Uterus (tissue), 4 donors: Measurements from ENCODE around the gene IRF2. TPM values are rescaled to one million over a fixed set of nuclear protein-coding genes. Genes with fewer than 3 reads are reported as not detected.

Source experiments
- DNase-seq, 2 donors: peaks; one replicate each; pipeline ENCODE4 v3.0.0-alpha.2; 2019 to 2020
- H3K27ac ChIP-seq, 2 donors: fragments of 200-600 bp; sonication (generic); 1 replicate in 1 of 2; 2 replicates in 1 of 2; pipeline ENCODE4 v1.5.1; 2016 to 2018
- H3K27me3 ChIP-seq, 2 donors: fragments of 200-600 bp; sonication (generic); one replicate each; pipeline ENCODE4 v1.5.1; 2018 to 2019; ENCODE audit warnings: control low read depth in 1 of 2
- H3K36me3 ChIP-seq, 2 donors: fragments of 200-600 bp; sonication (generic); one replicate each; pipeline ENCODE4 v1.5.1; 2019; ENCODE audit warnings: control low read depth in 1 of 2
- H3K4me1 ChIP-seq, 2 donors: fragments of 200-600 bp; sonication (generic); one replicate each; pipeline ENCODE4 v1.5.1; 2018 to 2019; ENCODE audit warnings: control low read depth in 1 of 2
- H3K4me3 ChIP-seq, 2 donors: fragments of 200-600 bp; sonication (generic); 1 replicate in 1 of 2; 2 replicates in 1 of 2; pipeline ENCODE4 v1.5.1; 2018 to 2019; ENCODE audit warnings: mild to moderate bottlenecking in 1 of 2
- H3K9me3 ChIP-seq, 2 donors: fragments of 200-600 bp; sonication (generic); one replicate each; pipeline ENCODE4 v1.5.1; 2019; ENCODE audit warnings: control low read depth in 1 of 2
- CTCF ChIP-seq, 4 experiments: fragments of 200-600 bp in 2 of 4; fragments of 450-650 bp in 2 of 4; sonication (generic) in 2 of 4; IDR thresholded peaks; one replicate each; pipeline ENCODE4 v1.5.1; 2016 to 2019; ENCODE audit warnings: antibody characterized with exemption in 4 of 4, mild to moderate bottlenecking in 2 of 4, moderate library complexity in 1 of 4
- POLR2A ChIP-seq, 2 donors: fragments of 450-650 bp; IDR thresholded peaks; one replicate each; pipeline ENCODE4 v1.6.1; 2016; ENCODE audit warnings: antibody characterized with exemption in 2 of 2, mild to moderate bottlenecking in 1 of 2, moderate library complexity in 1 of 2
- intact Hi-C: fragments of 100-400 bp; cut with DNase I; formaldehyde crosslinking; loops from one replicate; pipeline ENCODE4 v1.15.1; 2023; ENCODE audit warnings: low total_unique reads
- total RNA-seq, 4 donors: library from RNA; depleted of rRNA in 3 of 4; stranded (reverse); fragments of >200 nt in 3 of 4; gene quantifications; one replicate each; pipeline versions ENCODE4 v1.1.0 to v1.2.4, GENCODE V29; 2014 to 2023
- donor health status: DM: yes; HTN: yes; CAD: no.

IRF2 gene
- total RNA-seq, 4 donors from 2014 or later, result 7.9 to 45.7 (median 35.7) TPM

- no peak for DNase-seq
- H3K9me3 ChIP-seq, result no peaks in the 10 kb centered on the region
- H3K27ac ChIP-seq, result no peak overlapping the region
- intact Hi-C loops, result no loop called here
- TF ChIP-seq POLR2A (IDR thresholded peaks at IDR 0.05), result no peak
- TF ChIP-seq CTCF (IDR thresholded peaks at IDR 0.05), result no peak
- H3K4me3 ChIP-seq, result no peak overlapping the region
- no peaks in the 10 kb centered on the region for H3K36me3 ChIP-seq
- H3K27me3 ChIP-seq, result no peaks in the 10 kb centered on the region
- H3K4me1 ChIP-seq, result no peaks in the 10 kb centered on the region
Observed at GRCh38 chr4:184392316-184392715, 82.0 kb downstream of the IRF2 start.

- no peaks in the 10 kb centered on the region for H3K4me1 ChIP-seq
- intact Hi-C loops, result no loop called here
Observed at GRCh38 chr4:184389978-184390900, 84.1 kb downstream of the IRF2 start.

GRCh38 chr4:184388106-184388505 is 86.2 kb downstream of the IRF2 start:
- intact Hi-C loops, result no loop called here
- H3K36me3 ChIP-seq, result no peaks in the 10 kb centered on the region
- no peak for TF ChIP-seq CTCF (IDR thresholded peaks at IDR 0.05)
- no peak for TF ChIP-seq POLR2A (IDR thresholded peaks at IDR 0.05)

More at GRCh38 chr4:184389978-184390900, 84.1 kb downstream of the IRF2 start:
- no peaks in the 10 kb centered on the region for H3K27me3 ChIP-seq
- no peak for DNase-seq
- H3K4me3 ChIP-seq, result no peak overlapping the region
- H3K9me3 ChIP-seq, result no peaks in the 10 kb centered on the region
- no peak overlapping the region for H3K27ac ChIP-seq
- TF ChIP-seq CTCF (IDR thresholded peaks at IDR 0.05), result no peak
- no peak for TF ChIP-seq POLR2A (IDR thresholded peaks at IDR 0.05)
- no peaks in the 10 kb centered on the region for H3K36me3 ChIP-seq

GRCh38 chr4:184387351-184387750 is 87.0 kb downstream of the IRF2 start:
- no peaks in the 10 kb centered on the region for H3K27me3 ChIP-seq
- TF ChIP-seq POLR2A (IDR thresholded peaks at IDR 0.05) (no peak), CTCF (IDR thresholded peaks at IDR 0.05) (no peak)
- peaks cover 0 to 11% of the 10 kb centered on the region in 2 donors for H3K4me1 ChIP-seq
- H3K9me3 ChIP-seq, result no peaks in the 10 kb centered on the region
- intact Hi-C loops, result no loop called here
- DNase-seq, result no peak
- H3K4me3 ChIP-seq, result no peak overlapping the region
- peak overlapping the region in 1 of 2 donors; percentile 75 for H3K27ac ChIP-seq
- no peaks in the 10 kb centered on the region for H3K36me3 ChIP-seq

More at GRCh38 chr4:184388106-184388505, 86.2 kb downstream of the IRF2 start:
- Histone ChIP-seq H3K27ac (no peak overlapping the region), H3K27me3 (no peaks in the 10 kb centered on the region), H3K9me3 (no peaks in the 10 kb centered on the region), H3K4me1 (peaks cover 0 to 11% of the 10 kb centered on the region in 2 donors), H3K4me3 (no peak overlapping the region)
- no peak for DNase-seq

GRCh38 chr4:184386271-184386781 is 88.0 kb downstream of the IRF2 start:
- Histone ChIP-seq H3K36me3 (no peaks in the 10 kb centered on the region), H3K4me3 (no peak overlapping the region), H3K9me3 (no peaks in the 10 kb centered on the region), H3K27ac (peak overlapping the region; percentile 33 to 75), H3K27me3 (no peaks in the 10 kb centered on the region), H3K4me1 (peaks cover 0 to 11% of the 10 kb centered on the region in 2 donors)
- no peak for DNase-seq
- TF ChIP-seq POLR2A (IDR thresholded peaks at IDR 0.05) (no peak), CTCF (IDR thresholded peaks at IDR 0.05) (no peak)
- intact Hi-C loops, result no loop called here
